ENCODE measurements around the gene CCDC6. TPM values are rescaled to one million over a fixed set of nuclear protein-coding genes. Genes with fewer than 3 reads are reported as not detected.

CCDC6 gene
- total and polyA plus RNA-seq, 2 of the 4 experiments (the other 2 are of a cell fraction) = 21.8 to 30.8 TPM

DNA sequence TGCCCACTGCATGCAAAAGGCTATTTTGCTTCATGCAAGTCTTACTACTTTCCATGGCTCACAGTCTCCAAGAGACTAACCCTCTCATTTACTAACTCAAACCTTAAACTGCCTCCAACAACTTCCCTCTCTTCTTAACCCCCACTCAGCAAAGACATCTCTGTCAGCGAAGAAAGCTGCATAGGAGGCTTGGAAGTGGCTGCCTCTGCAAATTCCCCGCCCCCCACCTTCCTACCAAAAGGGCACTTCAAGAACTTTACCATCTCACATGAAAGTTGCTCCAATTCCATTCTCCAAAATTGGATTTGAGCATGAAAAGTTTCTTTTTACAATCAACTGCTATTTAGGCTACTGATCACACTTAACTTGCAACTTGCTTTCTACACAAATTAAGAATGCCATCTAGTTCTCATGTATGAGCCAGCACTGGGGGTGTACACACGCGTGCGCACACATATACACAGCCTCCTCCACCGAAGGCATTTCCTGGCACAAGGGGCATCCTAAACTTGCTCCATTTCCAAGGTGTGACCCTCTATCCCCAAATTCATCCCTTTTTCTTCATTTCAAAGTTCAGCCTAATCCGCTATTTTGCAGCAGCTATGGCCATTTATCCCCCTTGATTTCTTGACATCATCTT is 1.8 kb downstream of the CCDC6 start:
- DNase-seq = no peak

More for the DNA sequence above, 1.8 kb downstream of the CCDC6 start:
- Histone ChIP-seq H3K27me3 (ENCODE audit: control insufficient read depth, insufficient read depth, low read length) (no peaks in the 10 kb centered on the region), H3K18ac (ENCODE audit: low read depth, low read length) (no peak overlapping the region), H2AK9ac (replicated peaks; ENCODE audit: low read depth, low read length, poor library complexity) (peak overlapping the region; percentile 96), H2BK20ac (ENCODE audit: low read depth, low read length) (no peak overlapping the region), H3K9me3 (ENCODE audit: control insufficient read depth, insufficient read depth, low read length) (no peaks in the 10 kb centered on the region), H3K4ac (ENCODE audit: low read depth, low read length) (no peak overlapping the region), H2BK120ac (ENCODE audit: low read depth, low read length) (no peak overlapping the region), H3K56ac (ENCODE audit: extremely low read depth, insufficient read depth, low read length) (no peak overlapping the region), H3K4me3 (ENCODE audit: insufficient read depth, low read depth, low read length) (peak overlapping the region; percentile 84), H3K4me2 (ENCODE audit: low read depth, low read length) (peak overlapping the region; percentile 84), H2AK5ac (ENCODE audit: low read depth, low read length) (no peak overlapping the region), H3K4me1 (ENCODE audit: control insufficient read depth, insufficient read depth, low read length) (peaks cover 3% of the 10 kb centered on the region), H2BK15ac (ENCODE audit: low read depth, low read length) (no peak overlapping the region), H3K14ac (replicated peaks; ENCODE audit: low read depth, low read length) (no peak overlapping the region), H3K9ac (ENCODE audit: low read depth, low read length) (peak overlapping the region; percentile 79), H4K20me1 (ENCODE audit: insufficient read depth, low read length) (peaks cover 44% of the 10 kb centered on the region; the same call in 1 of the 2 replicates), H3K36me3 (ENCODE audit: control insufficient read depth, insufficient read depth, low read length) (no peaks in the 10 kb centered on the region; the same call in none of the 2 replicates), H4K91ac (ENCODE audit: insufficient read depth, low read depth, low read length) (no peak overlapping the region), H3K27ac (ENCODE audit: insufficient read depth, low read length) (peak overlapping the region; percentile 65; the same call in 1 of the 2 replicates), H3K23ac (ENCODE audit: low read depth, low read length) (peak overlapping the region; percentile 90), H3K79me1 (ENCODE audit: low read depth in 1 of 2, low read length in 2 of 2) (peaks cover 16 to 56% of the 10 kb centered on the region in 2 experiments), H4K5ac (ENCODE audit: low read depth, low read length) (no peak overlapping the region), H3K9me1 (ENCODE audit: insufficient read depth, low read length) (peaks cover 6% of the 10 kb centered on the region; the same call in 1 of the 2 replicates), H4K8ac (ENCODE audit: low read depth in 2 of 2, low read length in 2 of 2) (no peak overlapping the region), H2BK5ac (ENCODE audit: low read depth, low read length, poor library complexity, severe bottlenecking) (no peak overlapping the region), H2AFZ (replicated peaks; ENCODE audit: low read length, poor library complexity) (no peak overlapping the region)
- BruUV-seq (replicated peaks) = no TSS peak
- POLR2A ChIA-PET (ENCODE audit: unreplicated experiment) = interaction anchor here (0.6 kb wide), 1 partner anchor 195 kb away, joined by 3 read pairs; the partner anchor contains the start of gene SLC16A9
- in situ Hi-C loops (cut with MboI; ENCODE audit: low sequenced_read_pairs) = no loop called here
- TF ChIP-seq, protein P1, sequence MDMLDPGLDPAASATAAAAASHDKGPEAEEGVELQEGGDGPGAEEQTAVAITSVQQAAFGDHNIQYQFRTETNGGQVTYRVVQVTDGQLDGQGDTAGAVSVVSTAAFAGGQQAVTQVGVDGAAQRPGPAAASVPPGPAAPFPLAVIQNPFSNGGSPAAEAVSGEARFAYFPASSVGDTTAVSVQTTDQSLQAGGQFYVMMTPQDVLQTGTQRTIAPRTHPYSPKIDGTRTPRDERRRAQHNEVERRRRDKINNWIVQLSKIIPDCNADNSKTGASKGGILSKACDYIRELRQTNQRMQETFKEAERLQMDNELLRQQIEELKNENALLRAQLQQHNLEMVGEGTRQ (IDR thresholded peaks at IDR 0.05; ENCODE audit: low read depth, low read length) = no peak
- TF ChIP-seq POLR2A (IDR thresholded peaks at IDR 0.05; ENCODE audit: low read depth, low read length) (no peak), CEBPB (IDR thresholded peaks at IDR 0.05; ENCODE audit: low read depth, low read length) (no peak), SMC3 (IDR thresholded peaks at IDR 0.05; ENCODE audit: low read depth, low read length) (no peak), BHLHE40 (IDR thresholded peaks at IDR 0.05; ENCODE audit: low read depth, low read length) (no peak)
- TF ChIP-seq, protein P2, sequence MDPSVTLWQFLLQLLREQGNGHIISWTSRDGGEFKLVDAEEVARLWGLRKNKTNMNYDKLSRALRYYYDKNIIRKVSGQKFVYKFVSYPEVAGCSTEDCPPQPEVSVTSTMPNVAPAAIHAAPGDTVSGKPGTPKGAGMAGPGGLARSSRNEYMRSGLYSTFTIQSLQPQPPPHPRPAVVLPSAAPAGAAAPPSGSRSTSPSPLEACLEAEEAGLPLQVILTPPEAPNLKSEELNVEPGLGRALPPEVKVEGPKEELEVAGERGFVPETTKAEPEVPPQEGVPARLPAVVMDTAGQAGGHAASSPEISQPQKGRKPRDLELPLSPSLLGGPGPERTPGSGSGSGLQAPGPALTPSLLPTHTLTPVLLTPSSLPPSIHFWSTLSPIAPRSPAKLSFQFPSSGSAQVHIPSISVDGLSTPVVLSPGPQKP (IDR thresholded peaks at IDR 0.05; ENCODE audit: borderline replicate concordance, low read depth, low read length) = no peak
- dilution Hi-C loops (cut with HindIII; ENCODE audit: low sequenced_read_pairs, unreplicated experiment) = no loop called here
- CTCF ChIA-PET = interaction anchor here (2.0 kb wide), 1 partner anchor 74 kb away, joined by 6 read pairs; no protein-coding TSS in a partner anchor
- no peak for ATAC-seq (ENCODE audit: low read depth)
- 59% methylated on average over 2 of the region's 7 CpGs; no CpG with 5 or more reads in 1 of the 2 experiments for WGBS, 2 experiments (ENCODE audit: extremely low coverage in 2 of 2, insufficient read length in 1 of 2)
- intact Hi-C loops (cut with micrococcal nuclease) = loop anchor here (2.0 to 5.0 kb wide), 3 partner anchors 28 to 303 kb away; no protein-coding TSS in a partner anchor

All from IMR-90 (cell line).